Smooth muscle cell (in vitro differentiated cells): ENCODE measurements around the gene CEP128. TPM values are rescaled to one million over a fixed set of nuclear protein-coding genes. Genes with fewer than 3 reads are reported as not detected.

Experiments
- DNase-seq: peaks from one replicate; lab custom pipeline; 2025; ENCODE audit not compliant: unreplicated experiment; lab: John Stamatoyannopoulos, UW
- H2AFZ ChIP-seq: fragments of 200-600 bp; sonication (generic); 2 replicates; pipeline ENCODE4 v1.6.0; 2016; ENCODE audit warnings: antibody characterized with exemption, low read depth, mild to moderate bottlenecking
- H3F3A ChIP-seq: fragments of 200-600 bp; sonication (generic); 2 replicates; pipeline ENCODE4 v1.6.0; 2017; ENCODE audit warnings: antibody characterized with exemption, low read depth
- H3K27ac ChIP-seq: fragments of 200-600 bp; sonication (generic); 2 replicates; pipeline ENCODE4 v1.5.1; 2016; ENCODE audit warnings: low read depth, mild to moderate bottlenecking
- H3K27me3 ChIP-seq: fragments of 200-600 bp; sonication (generic); 2 replicates; pipeline ENCODE4 v1.6.1; 2016; ENCODE audit warnings: low read depth, mild to moderate bottlenecking
- H3K36me3 ChIP-seq: fragments of 200-600 bp; sonication (generic); 2 replicates; pipeline ENCODE4 v1.5.1; 2016; ENCODE audit warnings: low read depth
- H3K4me1 ChIP-seq: fragments of 200-600 bp; sonication (generic); 2 replicates; pipeline ENCODE4 v1.5.1; 2016; ENCODE audit warnings: low read depth
- H3K4me2 ChIP-seq: fragments of 200-600 bp; sonication (generic); 2 replicates; pipeline ENCODE4 v1.6.0; 2016; ENCODE audit warnings: mild to moderate bottlenecking
- H3K4me3 ChIP-seq: fragments of 200-600 bp; sonication (generic); 2 replicates; pipeline ENCODE4 v1.5.1; 2016; ENCODE audit warnings: mild to moderate bottlenecking
- H3K79me2 ChIP-seq: fragments of 200-600 bp; sonication (generic); 2 replicates; pipeline ENCODE4 v1.6.0; 2016; ENCODE audit warnings: low read depth, mild to moderate bottlenecking
- H3K9ac ChIP-seq: fragments of 200-600 bp; sonication (generic); 2 replicates; pipeline ENCODE4 v1.6.0; 2016; ENCODE audit warnings: low read depth
- H3K9me3 ChIP-seq: fragments of 200-600 bp; sonication (generic); replicated peaks from 2 replicates; pipeline ENCODE4 v1.5.1; 2016; ENCODE audit warnings: low read depth
- H4K20me1 ChIP-seq: fragments of 200-600 bp; sonication (generic); 2 replicates; pipeline ENCODE4 v1.6.0; 2016; ENCODE audit warnings: low read depth
- CTCF ChIP-seq: fragments of 200-600 bp; sonication (generic); IDR thresholded peaks from 2 replicates; pipeline ENCODE4 v1.5.1; 2017; ENCODE audit warnings: borderline replicate concordance, mild to moderate bottlenecking, antibody characterized with exemption; ENCODE audit not compliant: insufficient read depth, poor library complexity, severe bottlenecking
- WGBS: methylation state at CpG from one replicate; pipeline ENCODE4 v1.1.7; 2016; ENCODE audit warnings: low lambda C conversion rate; 5-methylcytosine and 5-hydroxymethylcytosine counted together
- polyA plus RNA-seq: library from polyadenylated mRNA; unstranded; fragments of >200 nt; fragmentation: Nextera tagmentation; extraction: Ambion mirVana; gene quantifications from 2 replicates; pipeline ENCODE4 v1.2.1, GENCODE V29; 2016
- total RNA-seq: library from RNA; depleted of rRNA; stranded (reverse); fragments of >200 nt; gene quantifications from 2 replicates; pipeline ENCODE4 v1.2.3, GENCODE V29; 2014

Gene CEP128
- total and polyA plus RNA-seq, 2 experiments from 2014 or later: 2.7 to 4.4 TPM

GRCh38 chr14:80718940-80719339, 222.6 kb downstream of the CEP128 start:
- no peaks in the 10 kb centered on the region for H3K27me3 ChIP-seq
- 90% methylated on average over 1 of the region's 1 CpG for WGBS
- TF ChIP-seq CTCF: no peak
- no peaks in the 10 kb centered on the region for H3F3A ChIP-seq
- no peak for DNase-seq
- no peak overlapping the region for H2AFZ ChIP-seq
- no peak overlapping the region for H3K9ac ChIP-seq
- H3K36me3 ChIP-seq: no peaks in the 10 kb centered on the region
- H3K4me1 ChIP-seq: no peaks in the 10 kb centered on the region
- H3K27ac ChIP-seq: no peak overlapping the region
- no peaks in the 10 kb centered on the region for H3K79me2 ChIP-seq
- no peaks in the 10 kb centered on the region for H3K9me3 ChIP-seq
- H3K4me2 ChIP-seq: no peak overlapping the region
- H4K20me1 ChIP-seq: no peaks in the 10 kb centered on the region
- H3K4me3 ChIP-seq: no peak overlapping the region

GRCh38 chr14:80714474-80714873, 227.1 kb downstream of the CEP128 start:
- no peaks in the 10 kb centered on the region for H4K20me1 ChIP-seq
- no peaks in the 10 kb centered on the region for H3K36me3 ChIP-seq
- no peaks in the 10 kb centered on the region for H3K4me1 ChIP-seq
- H3K79me2 ChIP-seq: no peaks in the 10 kb centered on the region
- WGBS: 96% methylated on average over 4 of the region's 4 CpGs
- TF ChIP-seq CTCF: no peak
- no peak overlapping the region for H3K27ac ChIP-seq
- no peaks in the 10 kb centered on the region for H3K9me3 ChIP-seq
- H3F3A ChIP-seq: no peaks in the 10 kb centered on the region
- no peak overlapping the region for H3K4me3 ChIP-seq
- no peak overlapping the region for H3K9ac ChIP-seq
- H3K4me2 ChIP-seq: no peak overlapping the region
- DNase-seq: no peak
- no peaks in the 10 kb centered on the region for H3K27me3 ChIP-seq
- no peak overlapping the region for H2AFZ ChIP-seq

GRCh38 chr14:80713076-80713850, 228.3 kb downstream of the CEP128 start:
- WGBS: 96% methylated on average over 5 of the region's 5 CpGs
- TF ChIP-seq CTCF: no peak

More at GRCh38 chr14:80713076-80713850, 228.3 kb downstream of the CEP128 start:
- no peak overlapping the region for H3K4me3 ChIP-seq
- H3K9ac ChIP-seq: no peak overlapping the region
- H4K20me1 ChIP-seq: no peaks in the 10 kb centered on the region
- H2AFZ ChIP-seq: no peak overlapping the region
- H3K36me3 ChIP-seq: no peaks in the 10 kb centered on the region
- H3K4me1 ChIP-seq: no peaks in the 10 kb centered on the region
- no peaks in the 10 kb centered on the region for H3K79me2 ChIP-seq
- DNase-seq: no peak
- H3K27me3 ChIP-seq: no peaks in the 10 kb centered on the region
- no peaks in the 10 kb centered on the region for H3F3A ChIP-seq
- no peak overlapping the region for H3K4me2 ChIP-seq
- H3K27ac ChIP-seq: no peak overlapping the region
- H3K9me3 ChIP-seq: no peaks in the 10 kb centered on the region
